Measurements from ENCODE around the gene MYOZ1. TPM values are rescaled to one million over a fixed set of nuclear protein-coding genes. Genes with fewer than 3 reads are reported as not detected.

Gene MYOZ1
- total and polyA plus RNA-seq, 10 donors: 0.26 to 2.1 (median 0.60) TPM; not detected in 2

- Histone ChIP-seq H3K27me3 (replicated peaks in 1 of 7) (peaks cover 0 to 20% (median 0%) of the 10 kb centered on the region in 7 donors), H3K9me3 (no peaks in the 10 kb centered on the region), H3K4me3 (no peak overlapping the region), H3K4me1 (peaks cover 0 to 31% (median 18%) of the 10 kb centered on the region in 6 donors), H3K36me3 (no peaks in the 10 kb centered on the region), H3K27ac (no peak overlapping the region)
- intact Hi-C loops (cut with DNase I; ENCODE audit: low total_unique reads): loop anchor here (10.0 kb wide), 1 partner anchor 382 kb away; no protein-coding TSS in a partner anchor
- TF ChIP-seq CTCF (IDR thresholded peaks at IDR 0.05 in 8 of 11, conservative IDR thresholded peaks at IDR 0.05 in 3 of 11) (no peak), POLR2AphosphoS5 (IDR thresholded peaks at IDR 0.05) (no peak), POLR2A (IDR thresholded peaks at IDR 0.05) (no peak)
- no peak for DNase-seq
- 90 to 95% (median 94%) methylated on average over 8 to 9 of the region's 9 CpGs for WGBS, 5 donors
Observed at GRCh38 chr10:73646598-73647041, 5.3 kb upstream of the MYOZ1 start.

GRCh38 chr10:73645251-73645650 is 4.0 kb upstream of the MYOZ1 start:
- Histone ChIP-seq H3K27me3 (replicated peaks in 1 of 7) (peaks cover 0 to 20% (median 0%) of the 10 kb centered on the region in 7 donors), H3K4me3 (no peak overlapping the region), H3K9me3 (no peaks in the 10 kb centered on the region), H3K36me3 (no peaks in the 10 kb centered on the region), H3K4me1 (peaks cover 0 to 31% (median 18%) of the 10 kb centered on the region in 6 donors), H3K27ac (no peak overlapping the region)
- intact Hi-C loops (cut with DNase I; ENCODE audit: low total_unique reads): loop anchor here (2.0 to 10.0 kb wide), 2 partner anchors 116 to 380 kb away; no protein-coding TSS in a partner anchor
- WGBS, 5 donors: 42 to 87% (median 52%) methylated on average over 3 of the region's 3 CpGs
- TF ChIP-seq POLR2AphosphoS5 (IDR thresholded peaks at IDR 0.05) (no peak), CTCF (IDR thresholded peaks at IDR 0.05 in 8 of 11, conservative IDR thresholded peaks at IDR 0.05 in 3 of 11) (no peak), POLR2A (IDR thresholded peaks at IDR 0.05) (no peak)
- no peak for DNase-seq

GRCh38 chr10:73644767-73645166 is 3.5 kb upstream of the MYOZ1 start:
- Histone ChIP-seq H3K4me1 (peaks cover 0 to 31% (median 18%) of the 10 kb centered on the region in 6 donors), H3K27ac (no peak overlapping the region), H3K36me3 (no peaks in the 10 kb centered on the region), H3K4me3 (no peak overlapping the region), H3K9me3 (no peaks in the 10 kb centered on the region), H3K27me3 (replicated peaks in 1 of 7) (peaks cover 0 to 20% (median 0%) of the 10 kb centered on the region in 7 donors)
- WGBS, 5 donors: 34 to 56% (median 50%) methylated on average over 1 of the region's 1 CpG
- TF ChIP-seq CTCF (IDR thresholded peaks at IDR 0.05 in 8 of 11, conservative IDR thresholded peaks at IDR 0.05 in 3 of 11) (no peak), POLR2A (IDR thresholded peaks at IDR 0.05) (no peak), POLR2AphosphoS5 (IDR thresholded peaks at IDR 0.05) (no peak)
- intact Hi-C loops (cut with DNase I; ENCODE audit: low total_unique reads): loop anchor here (2.0 to 10.0 kb wide), 2 partner anchors 116 to 380 kb away; no protein-coding TSS in a partner anchor
- DNase-seq: no peak

GRCh38 chr10:73644015-73644743 is 2.9 kb upstream of the MYOZ1 start:
- Histone ChIP-seq H3K36me3 (no peaks in the 10 kb centered on the region), H3K27ac (no peak overlapping the region), H3K9me3 (no peaks in the 10 kb centered on the region), H3K4me3 (no peak overlapping the region), H3K4me1 (peaks cover 0 to 31% (median 18%) of the 10 kb centered on the region in 6 donors), H3K27me3 (replicated peaks in 1 of 7) (peaks cover 0 to 20% (median 0%) of the 10 kb centered on the region in 7 donors)
- TF ChIP-seq POLR2AphosphoS5 (IDR thresholded peaks at IDR 0.05) (no peak), POLR2A (IDR thresholded peaks at IDR 0.05) (no peak), CTCF (IDR thresholded peaks at IDR 0.05 in 8 of 11, conservative IDR thresholded peaks at IDR 0.05 in 3 of 11) (peak; percentile 75 to 94 (median 89))
- WGBS, 5 donors: 15 to 26% (median 21%) methylated on average over 5 of the region's 5 CpGs
- intact Hi-C loops (cut with DNase I; ENCODE audit: low total_unique reads): loop anchor here (2.0 to 10.0 kb wide), 2 partner anchors 115 to 379 kb away; no protein-coding TSS in a partner anchor
- no peak for DNase-seq
